ES-I3 (cell line): ENCODE measurements around the gene EGFL8.

Experiments
- H3K36me3 ChIP-seq: 2 replicates; pipeline ENCODE4 v1.6.1; 2013; ENCODE audit warnings: mild to moderate bottlenecking, low read length, control low read depth, moderate library complexity; ENCODE audit not compliant: insufficient read depth
- H3K4me1 ChIP-seq: 2 replicates; pipeline ENCODE4 v1.6.1; 2013; ENCODE audit warnings: mild to moderate bottlenecking, control low read depth, low read length; ENCODE audit not compliant: insufficient read depth
- H3K9ac ChIP-seq: 2 replicates; pipeline ENCODE4 v1.6.1; 2013; ENCODE audit warnings: low read depth, mild to moderate bottlenecking, low read length, moderate library complexity
- H3K9me3 ChIP-seq: 2 replicates; pipeline ENCODE4 v1.6.1; 2013; ENCODE audit warnings: mild to moderate bottlenecking, low read length, moderate library complexity; ENCODE audit not compliant: control insufficient read depth, insufficient read depth

EGFL8 gene

DNA sequence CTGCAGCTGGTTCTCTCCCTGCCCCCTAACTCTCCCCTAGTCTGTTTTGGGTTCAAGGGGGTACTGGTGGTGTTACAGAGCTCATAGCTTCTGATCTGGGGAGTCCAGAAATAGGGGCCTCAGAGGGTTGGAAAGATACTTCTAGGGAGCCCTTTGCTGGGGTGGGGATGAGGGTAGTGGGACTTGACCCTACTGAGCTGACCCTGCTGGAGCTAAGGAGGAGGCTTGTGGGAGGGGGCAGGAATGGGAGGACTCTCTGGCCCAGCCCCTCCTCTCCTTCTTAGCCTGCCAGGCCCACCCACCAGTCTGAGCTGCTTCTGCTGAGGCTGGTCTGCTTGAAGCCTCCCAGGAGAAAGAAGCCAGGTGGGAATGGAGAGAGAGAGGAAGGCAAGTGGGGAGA, at the start of gene EGFL8:
Gene EGFL8, plus strand, starts transcription at position 301 of the 400 bp plus-strand sequence. CDS start 1,571 bp downstream, outside the sequence.
- Histone ChIP-seq H3K9ac (no peak within 1 kb of the TSS), H3K4me1 (peaks cover 10% of the 10 kb centered on the region; the same call in 1 of the 2 replicates), H3K9me3 (no peaks in the 10 kb centered on the region), H3K36me3 (0 out of 2 replicates have a peak, but pooled peaks cover 5% of the 10 kb centered on the region)

DNA sequence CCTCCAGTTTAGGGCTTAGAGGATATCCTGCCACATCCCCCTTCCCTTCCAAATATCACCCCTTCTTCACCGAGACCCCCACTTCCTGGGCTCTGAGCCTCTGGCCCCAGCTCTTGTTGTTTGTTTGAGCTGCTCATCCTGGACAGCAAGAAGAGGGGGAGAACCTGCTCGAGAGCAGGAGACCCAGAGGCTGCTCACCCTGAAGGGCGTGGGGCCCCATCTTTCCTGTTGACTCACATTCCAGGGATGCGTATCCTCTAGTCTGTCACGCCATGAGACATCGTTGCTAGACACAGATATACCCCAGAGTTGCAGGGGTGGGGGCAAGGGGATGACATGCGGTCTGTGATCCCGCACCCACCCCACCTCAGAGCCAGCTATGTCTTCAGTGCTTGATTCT, 49.6 kb upstream of the EGFL8 start:
- Histone ChIP-seq H3K9ac (no peak overlapping the region), H3K4me1 (0 out of 2 replicates have a peak, but pooled peaks cover 6% of the 10 kb centered on the region), H3K36me3 (no peaks in the 10 kb centered on the region)

DNA sequence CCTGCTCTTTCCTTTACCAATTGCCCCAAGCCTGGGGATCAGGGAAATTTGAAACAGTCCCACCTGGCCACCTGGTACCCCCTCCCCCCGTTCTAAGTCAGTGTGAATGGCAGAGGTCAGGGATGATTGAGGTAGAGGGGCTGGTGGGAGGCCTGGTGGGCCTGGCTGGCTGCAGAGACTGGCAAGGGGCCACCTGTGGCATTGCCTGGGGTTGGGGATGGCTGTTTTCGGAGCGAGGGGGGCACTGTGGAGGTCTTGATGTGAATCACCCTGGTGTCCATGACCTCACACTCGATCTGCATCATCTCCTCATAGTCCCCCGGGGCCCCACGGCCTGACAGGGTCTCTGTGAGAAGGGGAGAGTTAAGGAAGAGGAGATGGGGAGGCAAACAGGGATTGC, 48.8 kb upstream of the EGFL8 start:
- Histone ChIP-seq H3K36me3 (no peaks in the 10 kb centered on the region), H3K4me1 (0 out of 2 replicates have a peak, but pooled peaks cover 6% of the 10 kb centered on the region), H3K9ac (no peak overlapping the region), H3K9me3 (no peaks in the 10 kb centered on the region)

More for the DNA sequence above, 49.6 kb upstream of the EGFL8 start:
- H3K9me3 ChIP-seq, result no peaks in the 10 kb centered on the region

DNA sequence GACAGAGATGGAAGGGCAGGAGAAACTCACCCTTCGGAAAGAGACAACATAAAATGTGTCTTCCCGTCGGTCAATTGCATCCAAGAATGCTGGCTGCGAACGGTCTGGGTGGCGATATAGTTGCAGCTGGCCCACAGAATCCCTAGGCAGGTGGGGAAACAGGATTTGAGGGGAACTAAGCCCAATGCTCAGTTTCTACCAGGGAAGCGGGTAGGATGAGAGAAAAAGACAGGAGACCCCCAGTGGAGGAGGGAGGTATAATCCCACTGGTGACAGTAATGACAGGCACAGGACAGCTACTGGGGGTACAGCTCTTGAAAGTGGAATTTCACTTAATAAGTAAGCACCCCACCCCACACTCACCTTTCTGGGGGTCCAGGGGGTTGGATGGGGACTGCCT, 47.7 kb upstream of the EGFL8 start:
- Histone ChIP-seq H3K9me3 (no peaks in the 10 kb centered on the region), H3K36me3 (no peaks in the 10 kb centered on the region), H3K4me1 (0 out of 2 replicates have a peak, but pooled peaks cover 6% of the 10 kb centered on the region), H3K9ac (no peak overlapping the region)

DNA sequence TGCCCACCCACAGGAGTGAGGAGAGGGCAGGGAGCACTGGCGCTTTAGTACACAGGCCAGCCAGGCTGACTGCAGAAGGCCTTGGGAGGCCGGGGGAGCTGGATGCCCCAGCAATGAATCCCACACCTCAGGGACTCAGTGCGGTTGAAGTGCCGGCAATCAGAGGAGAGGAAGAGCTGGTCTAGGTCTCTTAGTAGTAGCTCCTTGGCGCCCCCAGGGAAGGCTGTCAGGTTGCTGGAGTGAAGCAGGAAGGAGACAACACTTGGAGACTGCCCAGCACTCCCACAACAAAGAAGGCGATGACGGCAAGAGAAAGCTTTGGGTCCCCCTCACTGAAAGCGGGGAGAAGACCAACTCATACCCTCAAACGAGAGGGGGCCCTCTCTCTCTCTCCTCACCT, 46.9 kb upstream of the EGFL8 start:
- H3K9ac ChIP-seq, result no peak overlapping the region
- H3K4me1 ChIP-seq, result 0 out of 2 replicates have a peak, but pooled peaks cover 6% of the 10 kb centered on the region
- no peaks in the 10 kb centered on the region for H3K9me3 ChIP-seq
- H3K36me3 ChIP-seq, result no peaks in the 10 kb centered on the region

DNA sequence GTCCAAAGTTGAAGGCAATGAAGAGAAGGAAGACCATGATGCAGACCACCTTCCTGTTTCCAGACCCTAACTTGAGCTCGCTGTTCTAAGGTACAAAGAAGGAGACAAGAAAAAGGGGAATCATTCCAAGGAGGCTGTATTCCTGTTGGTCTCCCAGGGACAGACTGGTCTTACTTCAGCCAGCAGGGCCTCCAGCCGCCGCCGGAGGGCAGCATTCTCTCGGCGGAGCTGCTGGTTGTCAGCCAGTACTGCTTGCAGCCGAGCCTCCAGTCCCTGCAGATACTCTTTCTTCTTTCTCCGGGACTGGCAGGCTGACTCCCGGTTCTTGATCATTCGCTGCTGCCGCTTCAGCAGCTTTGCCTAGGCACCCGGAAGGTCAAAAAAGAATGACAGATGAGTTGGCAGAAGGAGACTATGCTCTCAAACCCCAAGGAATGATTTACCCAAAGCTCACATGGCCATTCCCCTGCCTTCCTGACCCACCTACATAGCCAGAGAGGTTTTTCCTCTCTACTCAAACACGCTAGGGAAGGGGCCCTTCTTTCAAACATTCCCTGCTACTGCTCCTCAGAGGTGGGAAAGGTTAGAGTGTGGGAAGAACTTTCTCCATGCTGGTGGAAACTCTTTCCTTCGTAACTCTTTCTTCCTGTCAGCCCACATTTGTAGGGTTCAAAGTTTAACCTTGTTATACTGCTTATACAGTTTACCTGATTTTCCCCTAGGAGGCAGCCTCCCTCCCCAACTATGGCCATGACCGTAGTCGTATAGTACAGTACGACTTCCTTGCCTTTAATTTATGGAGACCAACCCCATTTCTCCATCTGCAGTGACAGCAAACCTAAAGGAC, 45.4 kb upstream of the EGFL8 start:
- Histone ChIP-seq H3K36me3 (no peaks in the 10 kb centered on the region), H3K4me1 (0 out of 2 replicates have a peak, but pooled peaks cover 4% of the 10 kb centered on the region), H3K9me3 (no peaks in the 10 kb centered on the region), H3K9ac (no peak overlapping the region)

DNA sequence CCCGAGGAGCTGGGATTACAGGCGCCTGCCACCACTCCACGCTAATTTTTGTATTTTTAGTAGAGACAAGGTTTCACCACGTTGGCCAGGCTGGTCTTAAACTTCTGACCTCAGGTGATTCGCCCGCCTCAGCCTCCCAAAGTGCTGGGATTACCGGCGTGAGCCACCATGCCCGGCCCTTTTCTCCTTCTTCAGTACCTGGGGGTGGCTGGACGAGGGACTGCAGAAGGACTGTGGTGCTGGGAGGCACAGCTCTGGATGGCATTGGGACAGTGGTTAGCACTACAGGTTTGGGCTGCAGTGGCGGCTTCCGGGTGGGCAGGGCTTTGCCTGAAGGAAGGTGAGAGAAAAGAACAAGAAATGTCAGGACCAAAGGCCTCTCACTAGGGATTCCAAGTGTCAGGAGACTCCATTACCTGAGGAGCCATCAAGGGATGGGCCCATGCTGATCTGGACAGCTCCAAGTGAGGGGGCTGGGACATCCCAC, 43.8 kb upstream of the EGFL8 start:
- Histone ChIP-seq H3K9ac (no peak overlapping the region), H3K9me3 (no peaks in the 10 kb centered on the region), H3K4me1 (0 out of 2 replicates have a peak, but pooled peaks cover 4% of the 10 kb centered on the region), H3K36me3 (no peaks in the 10 kb centered on the region)

DNA sequence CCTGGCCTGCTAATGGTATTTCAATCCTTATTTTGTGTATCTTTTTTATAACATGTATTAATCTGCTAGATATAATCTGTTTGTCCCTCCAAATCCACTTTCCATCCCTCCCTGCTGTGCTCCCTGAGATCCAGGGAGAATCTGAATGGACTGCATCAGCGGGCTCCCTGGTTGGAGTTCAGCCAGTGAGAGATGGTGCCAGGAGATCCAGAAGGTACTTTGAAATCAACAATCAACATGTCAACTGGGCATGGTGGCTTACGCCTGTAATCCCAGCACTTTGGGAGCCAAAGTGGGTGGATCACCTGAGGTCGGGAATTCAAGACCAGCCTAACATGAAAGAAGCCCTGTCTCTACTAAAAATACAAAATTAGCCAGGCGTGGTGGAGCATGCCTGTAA, 40.7 kb upstream of the EGFL8 start:
- H3K4me1 ChIP-seq, result peaks cover 4% of the 10 kb centered on the region; the same call in 1 of the 2 replicates
- H3K9ac ChIP-seq, result no peak overlapping the region
- 0 out of 2 replicates have a peak, but pooled peaks cover 5% of the 10 kb centered on the region for H3K36me3 ChIP-seq
- H3K9me3 ChIP-seq, result no peaks in the 10 kb centered on the region

DNA sequence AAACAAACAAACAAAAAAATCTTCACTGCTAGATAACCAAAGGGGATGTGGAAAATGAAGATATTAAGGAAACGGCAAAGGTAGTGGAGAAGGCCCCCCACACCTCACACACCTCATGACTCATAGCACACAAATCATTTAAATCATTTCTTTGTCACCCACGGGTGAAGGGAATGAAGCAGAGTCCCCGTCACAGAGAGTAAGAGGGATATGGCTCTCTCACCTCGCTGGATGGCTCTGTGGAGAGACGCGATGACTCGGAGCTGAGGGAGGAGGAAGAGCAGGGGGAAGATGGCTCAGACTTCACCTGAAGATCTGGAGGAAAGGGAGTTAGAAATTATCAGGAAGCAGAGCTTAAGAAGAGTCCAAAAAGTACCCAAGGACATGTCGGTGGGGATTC, 37.5 kb upstream of the EGFL8 start:
- Histone ChIP-seq H3K4me1 (no peaks in the 10 kb centered on the region; the same call in 1 of the 2 replicates), H3K9me3 (no peaks in the 10 kb centered on the region), H3K9ac (no peak overlapping the region), H3K36me3 (0 out of 2 replicates have a peak, but pooled peaks cover 5% of the 10 kb centered on the region)

DNA sequence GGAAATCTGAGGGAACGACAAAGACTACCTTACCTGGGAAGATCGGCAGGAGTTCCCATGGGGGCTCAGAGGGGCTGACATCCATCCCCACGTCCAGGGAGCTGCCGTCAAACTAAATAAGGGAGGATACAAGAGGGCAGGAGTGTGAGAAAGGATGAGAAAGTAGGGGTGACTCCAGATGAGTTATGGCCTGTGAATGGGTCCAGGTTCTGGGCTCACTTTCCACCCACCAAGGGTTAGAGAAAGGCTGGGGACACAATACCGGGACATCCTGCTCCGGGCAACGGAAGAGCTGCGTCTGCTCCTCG, 37.0 kb upstream of the EGFL8 start:
- H3K4me1 ChIP-seq, result no peaks in the 10 kb centered on the region; the same call in 1 of the 2 replicates
- H3K36me3 ChIP-seq, result 0 out of 2 replicates have a peak, but pooled peaks cover 5% of the 10 kb centered on the region
- no peaks in the 10 kb centered on the region for H3K9me3 ChIP-seq
- H3K9ac ChIP-seq, result peak overlapping the region; percentile 100; the same call in 1 of the 2 replicates

DNA sequence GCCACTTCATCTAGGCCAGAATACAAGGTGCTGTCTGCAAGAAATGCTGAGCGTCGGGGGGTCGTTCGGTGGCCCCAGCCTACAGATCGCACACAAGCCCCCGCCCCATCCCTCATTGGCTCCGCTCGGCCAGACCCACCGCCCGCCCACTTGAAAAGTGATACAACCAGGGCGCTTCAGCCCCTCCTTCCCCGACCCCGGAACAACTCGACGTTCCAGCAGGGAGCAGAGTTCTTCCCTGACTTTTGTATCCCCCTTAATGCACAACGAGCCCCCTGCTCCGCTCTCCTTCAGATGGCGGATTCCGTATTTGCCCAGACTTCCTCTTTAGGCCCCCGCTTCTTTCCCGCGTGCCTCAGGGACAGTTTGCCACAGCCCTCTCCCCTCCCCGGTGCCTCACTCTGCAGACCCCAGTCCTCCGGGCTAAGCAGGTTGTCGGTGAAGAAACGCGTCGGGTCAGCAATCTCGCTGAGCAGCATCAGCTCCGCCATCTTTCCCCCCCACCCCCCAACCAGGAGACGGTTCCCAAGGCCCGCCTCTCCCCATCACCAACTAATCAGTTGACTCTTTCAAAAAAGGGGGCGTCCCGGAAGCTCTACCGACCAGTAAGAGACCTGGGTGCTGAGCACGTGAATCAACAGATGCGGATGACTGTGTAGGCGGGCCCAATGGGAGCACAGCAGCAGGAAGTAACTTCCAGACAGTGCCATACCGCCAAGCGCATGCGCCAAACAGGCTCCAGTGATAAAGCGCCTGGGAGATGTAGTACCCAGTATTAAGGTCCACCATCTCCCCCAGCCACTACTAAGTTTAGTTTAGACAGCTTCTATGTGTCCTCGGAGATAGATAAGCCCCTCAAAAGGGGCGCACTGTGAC, 36.4 kb upstream of the EGFL8 start, which contains the start of gene ATF6B:
Gene ATF6B, minus strand, starts transcription at position 530 of the 876 bp plus-strand sequence. Its CDS starts 39 bp downstream, at position 491.
- H3K36me3 ChIP-seq, result 0 out of 2 replicates have a peak, but pooled peaks cover 5% of the 10 kb centered on the region
- no peaks in the 10 kb centered on the region for H3K9me3 ChIP-seq
- no peaks in the 10 kb centered on the region; the same call in 1 of the 2 replicates for H3K4me1 ChIP-seq
- H3K9ac ChIP-seq, result peak within 1 kb of the TSS; percentile 100

DNA sequence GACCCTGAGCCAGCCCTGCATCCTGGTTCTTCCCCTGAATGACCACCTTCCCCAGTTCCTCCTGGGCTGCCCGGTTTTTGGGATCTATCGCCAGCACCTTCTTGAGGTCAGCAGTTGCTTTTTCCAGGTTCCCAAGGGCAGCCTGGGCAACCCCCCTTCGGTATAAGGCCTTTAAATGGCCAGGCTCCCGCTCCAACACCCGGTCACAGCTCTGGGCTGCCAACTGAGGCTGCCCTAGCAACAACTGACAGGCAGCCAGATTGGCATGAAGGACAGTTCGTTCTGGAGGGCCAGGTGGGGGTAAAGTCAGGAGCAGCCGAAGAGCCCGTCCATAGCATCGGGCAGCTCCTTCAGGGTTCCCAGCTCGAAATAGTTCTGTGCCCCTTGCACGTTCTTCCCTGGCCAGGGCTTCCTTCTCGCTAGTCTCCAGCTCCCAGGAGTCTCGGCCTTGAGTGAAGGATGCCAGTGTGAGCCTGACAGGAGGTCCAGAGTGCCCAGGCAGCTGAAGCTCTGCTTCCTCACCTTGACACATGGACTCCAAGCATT, 35.6 kb upstream of the EGFL8 start:
- Histone ChIP-seq H3K9ac (no peak overlapping the region), H3K36me3 (0 out of 2 replicates have a peak, but pooled peaks cover 5% of the 10 kb centered on the region), H3K4me1 (no peaks in the 10 kb centered on the region; the same call in 1 of the 2 replicates), H3K9me3 (no peaks in the 10 kb centered on the region)

DNA sequence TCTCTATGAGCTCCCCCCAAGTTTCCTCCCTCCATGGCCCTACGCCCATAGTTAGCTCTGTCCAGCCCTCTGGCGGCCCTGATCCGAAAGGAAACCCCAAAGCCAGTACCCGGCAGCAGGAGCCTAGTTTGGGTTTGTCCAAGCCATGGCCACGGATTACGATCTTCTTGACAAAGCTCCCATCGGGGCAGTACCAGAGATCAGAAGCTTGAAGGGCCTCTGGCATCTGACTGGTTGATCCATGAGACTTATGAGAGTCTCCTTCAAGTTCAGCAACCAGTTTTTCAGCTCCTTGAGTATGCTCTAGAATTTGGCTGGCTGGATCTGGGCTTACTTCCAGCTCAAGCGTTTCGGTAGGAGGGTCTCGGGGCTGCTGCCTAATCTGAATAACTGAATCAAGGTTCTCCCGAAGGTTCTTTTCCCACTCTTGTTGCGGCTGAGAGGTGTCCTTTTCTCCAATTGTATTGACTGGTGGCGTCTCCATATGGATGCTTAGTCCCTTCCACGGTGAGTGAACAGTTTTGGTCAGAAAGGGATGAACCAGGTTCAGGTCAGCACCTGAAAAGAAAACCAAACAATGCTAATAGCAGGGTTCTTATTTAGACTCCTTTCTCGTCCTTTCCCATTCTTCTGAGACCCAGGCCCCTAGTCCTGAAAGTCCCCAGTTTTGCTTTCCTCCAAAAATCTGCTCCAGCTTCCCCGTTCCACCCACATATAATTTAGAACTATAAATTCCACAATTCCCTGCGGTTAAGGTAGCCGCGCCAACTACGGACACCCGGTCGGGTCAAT, 34.9 kb upstream of the EGFL8 start:
- Histone ChIP-seq H3K4me1 (no peaks in the 10 kb centered on the region; the same call in 1 of the 2 replicates), H3K36me3 (0 out of 2 replicates have a peak, but pooled peaks cover 5% of the 10 kb centered on the region)

More for the DNA sequence above, 34.9 kb upstream of the EGFL8 start:
- H3K9ac ChIP-seq, result peak overlapping the region; percentile 69
- H3K9me3 ChIP-seq, result no peaks in the 10 kb centered on the region
